ENCODE measurements around the gene ACTR2.
"Not testable (repeated sequence)": the region's sequence is repeated elsewhere in the genome, so short reads cannot be mapped to it uniquely, and the experiment has no call there.

The ACTR2 gene

DNA sequence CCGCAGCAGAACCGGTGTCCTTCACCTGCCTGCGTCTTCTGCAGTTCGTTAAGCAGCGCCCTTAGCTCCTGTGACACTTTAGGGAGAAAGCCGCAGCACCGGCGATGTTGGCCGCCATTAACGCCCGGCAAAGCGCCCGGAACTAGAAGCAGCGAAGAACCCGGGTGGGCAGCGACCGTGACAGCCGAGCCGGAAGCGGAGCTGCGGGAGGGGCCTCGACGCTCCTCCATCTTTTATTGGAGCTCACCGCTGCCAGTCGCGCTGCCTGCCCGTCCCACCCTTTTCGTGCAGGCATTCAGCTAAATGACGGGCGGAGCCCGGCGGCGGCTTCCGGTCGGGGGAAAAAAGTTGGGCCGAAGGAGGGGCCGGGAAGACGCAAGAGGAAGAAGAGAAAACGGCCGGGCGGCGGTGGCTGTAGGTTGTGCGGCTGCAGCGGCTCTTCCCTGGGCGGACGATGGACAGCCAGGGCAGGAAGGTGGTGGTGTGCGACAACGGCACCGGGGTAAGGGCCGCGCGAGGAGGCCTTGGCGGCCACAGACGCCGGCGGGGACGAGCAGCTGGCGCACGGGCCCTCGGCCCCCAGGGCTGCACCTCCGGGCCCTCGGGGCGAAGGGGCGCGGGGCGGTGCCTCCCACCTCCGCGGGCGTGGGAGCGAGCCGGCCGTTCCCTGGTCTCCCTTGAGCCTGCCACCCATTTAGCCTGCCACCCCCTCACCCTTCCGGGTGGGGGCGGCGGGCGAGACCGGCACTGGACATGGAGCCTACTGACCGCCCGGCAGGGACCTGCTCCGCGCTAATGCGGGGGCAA is at the start of gene ACTR2:
ACTR2 (plus strand) TSS at position 376 of the 807 bp plus-strand sequence; CDS start at position 455, 79 bp downstream.
- DNase-seq (ENCODE audit: low spot score): peak; percentile 91

DNA sequence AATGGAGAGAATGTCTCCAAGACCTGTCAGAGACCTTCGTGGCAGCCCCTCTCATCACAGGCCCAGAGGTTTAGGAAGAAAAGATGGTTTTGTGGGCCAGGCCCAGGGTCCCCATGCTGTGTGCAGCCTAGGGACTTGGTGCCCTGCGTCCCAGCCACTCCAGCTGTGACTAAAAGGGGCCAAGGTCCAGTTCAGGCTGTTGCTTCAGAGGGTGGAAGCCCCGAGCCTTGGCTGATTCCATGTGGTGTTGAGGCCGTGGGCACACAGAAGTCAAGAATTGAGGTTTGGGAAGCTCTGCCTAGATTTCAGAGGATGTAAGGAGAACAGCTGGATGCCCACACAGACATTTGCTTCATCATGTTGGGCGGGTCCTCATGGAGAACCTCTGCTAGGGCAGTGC is 45.1 kb upstream of the ACTR2 start:
- no peak for DNase-seq (ENCODE audit: low spot score)

DNA sequence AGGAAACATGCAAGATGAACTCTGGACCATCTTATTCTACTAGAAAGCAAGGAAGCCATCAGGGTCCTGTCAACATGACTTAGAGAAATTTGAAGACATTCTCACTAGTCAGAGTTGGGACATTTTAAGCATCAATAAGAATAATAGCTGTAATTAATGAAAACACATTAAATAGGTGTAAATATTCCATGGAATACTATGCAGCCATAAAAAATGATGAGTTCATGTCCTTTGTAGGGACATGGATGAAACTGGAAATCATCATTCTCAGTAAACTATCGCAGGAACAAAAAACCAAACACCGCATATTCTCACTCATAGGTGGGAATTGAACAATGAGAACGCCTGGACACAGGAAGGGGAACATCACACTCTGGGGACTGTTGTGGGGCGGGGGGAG is 44.2 kb upstream of the ACTR2 start:
- DNase-seq (ENCODE audit: low spot score): not testable (repeated sequence)

DNA sequence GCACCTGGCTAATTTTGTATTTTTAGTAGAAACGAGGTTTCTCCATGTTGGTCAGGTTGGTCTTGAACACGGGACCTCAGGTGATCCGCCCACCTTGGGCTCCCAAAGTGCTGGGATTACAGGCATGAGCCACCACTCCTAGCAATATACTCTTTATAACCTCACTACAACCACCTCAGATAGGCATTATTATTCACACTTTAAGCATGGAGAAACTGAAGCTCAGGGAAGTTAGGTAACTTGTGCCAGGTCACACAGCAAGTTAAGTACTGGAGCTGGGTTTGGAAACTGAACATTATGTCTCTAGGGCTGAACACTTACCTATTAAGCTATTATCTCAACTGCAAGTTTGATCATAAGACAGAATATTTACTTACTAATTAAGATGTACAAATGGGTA is 42.6 kb upstream of the ACTR2 start:
- DNase-seq (ENCODE audit: low spot score): no peak

DNA sequence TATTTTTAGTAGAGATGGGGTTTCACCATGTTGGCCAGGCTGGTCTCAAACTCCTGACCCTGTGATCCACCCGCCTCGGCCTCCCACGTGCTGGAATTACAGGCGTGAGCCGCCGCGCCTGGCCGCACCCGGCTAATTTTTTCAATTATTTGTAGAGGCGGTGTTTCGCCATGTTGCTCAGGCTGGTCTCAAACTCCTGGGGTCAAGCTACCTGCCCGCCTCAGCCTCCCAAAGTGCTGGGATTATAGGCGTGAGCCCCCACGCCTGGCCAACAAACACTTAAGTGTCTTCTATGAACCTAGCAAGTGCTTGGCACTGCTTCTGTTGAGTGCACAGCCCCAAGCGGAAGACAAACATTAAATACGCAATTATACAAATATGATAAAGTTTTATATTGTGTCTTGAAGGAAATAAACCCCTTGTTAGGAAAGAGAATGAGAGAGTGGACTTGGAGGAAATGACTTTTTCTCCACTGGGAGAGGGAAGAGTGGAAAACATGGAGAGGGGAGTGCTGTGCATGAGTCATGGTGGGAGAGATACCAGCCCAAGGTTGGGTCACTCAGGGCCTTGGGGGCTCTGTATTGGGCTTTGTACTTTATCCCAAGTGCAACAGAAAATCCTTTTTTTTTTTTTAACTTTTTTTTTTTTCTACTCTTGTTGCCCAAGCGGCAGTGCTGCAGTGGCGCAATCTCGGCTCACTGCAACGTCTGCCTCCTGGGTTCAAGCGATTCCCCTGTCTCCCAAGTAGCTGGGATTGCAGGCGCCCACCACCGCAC is 41.4 kb upstream of the ACTR2 start:
- DNase-seq (ENCODE audit: low spot score): no peak

DNA sequence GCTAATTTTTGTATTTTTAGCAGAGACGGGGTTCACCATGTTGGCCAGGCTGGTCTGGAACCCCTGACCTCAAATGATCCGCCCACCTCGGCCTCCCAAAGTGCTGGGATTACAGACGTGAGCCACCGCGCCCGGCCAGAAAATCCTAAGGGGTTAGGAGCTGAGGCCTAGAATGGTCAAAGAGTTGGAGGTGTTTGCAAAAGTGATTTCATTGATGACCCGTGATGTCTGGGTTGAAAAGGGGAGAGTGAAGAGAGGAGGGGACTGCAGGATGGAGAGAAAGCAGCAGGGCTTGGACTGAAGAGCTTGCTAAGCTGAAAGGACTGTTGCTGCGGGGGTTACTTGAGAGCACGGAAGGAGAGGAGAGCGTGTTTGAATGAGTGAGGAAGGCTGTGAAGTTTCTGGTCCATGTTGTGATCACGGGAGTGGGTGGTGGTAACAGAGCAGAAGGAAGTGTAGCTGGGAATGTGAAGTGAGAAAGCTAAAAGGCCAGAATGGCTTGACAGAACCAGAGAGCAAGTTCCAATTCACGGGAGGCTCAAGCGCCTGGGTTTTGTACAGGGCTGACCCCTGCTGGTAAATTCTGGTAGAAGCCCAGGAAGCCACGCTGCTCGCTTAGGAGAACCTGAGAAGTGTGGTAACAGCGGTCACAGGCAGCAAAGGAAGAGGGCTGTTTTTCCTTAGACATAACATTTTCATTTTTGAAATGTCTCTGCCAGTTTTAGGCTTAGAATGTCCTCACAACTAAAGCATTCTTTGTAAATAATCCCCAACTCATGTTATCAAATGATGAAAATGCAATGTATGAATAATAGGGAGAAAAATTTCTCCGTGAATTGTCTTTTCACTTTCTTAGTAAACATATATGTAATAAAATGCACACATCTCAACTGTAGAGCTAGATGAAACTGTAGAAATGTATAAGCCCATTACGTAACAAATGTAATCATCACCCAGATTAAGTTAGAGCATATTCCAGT is 40.5 kb upstream of the ACTR2 start:
- DNase-seq (ENCODE audit: low spot score): peak; percentile 53

DNA sequence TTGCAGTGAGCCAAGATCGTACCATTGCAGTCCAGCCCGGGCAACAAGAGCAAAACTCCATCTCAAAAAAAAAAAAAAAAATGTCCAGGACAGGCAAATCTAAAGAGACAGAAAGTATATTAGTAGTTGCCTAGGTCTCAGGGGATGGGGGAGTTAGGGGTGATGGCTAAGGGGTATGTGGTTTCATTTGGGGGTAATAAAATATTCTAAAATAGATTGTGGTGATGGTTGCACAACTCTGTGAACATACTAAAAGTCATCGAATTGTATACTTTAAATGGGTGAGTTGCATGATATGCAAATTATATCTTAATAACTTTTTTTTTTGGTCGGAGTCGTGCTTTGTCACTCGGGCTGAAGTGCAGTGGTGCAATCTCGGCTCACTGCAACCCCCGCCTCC is 34.2 kb upstream of the ACTR2 start:
- no peak for DNase-seq (ENCODE audit: low spot score)

DNA sequence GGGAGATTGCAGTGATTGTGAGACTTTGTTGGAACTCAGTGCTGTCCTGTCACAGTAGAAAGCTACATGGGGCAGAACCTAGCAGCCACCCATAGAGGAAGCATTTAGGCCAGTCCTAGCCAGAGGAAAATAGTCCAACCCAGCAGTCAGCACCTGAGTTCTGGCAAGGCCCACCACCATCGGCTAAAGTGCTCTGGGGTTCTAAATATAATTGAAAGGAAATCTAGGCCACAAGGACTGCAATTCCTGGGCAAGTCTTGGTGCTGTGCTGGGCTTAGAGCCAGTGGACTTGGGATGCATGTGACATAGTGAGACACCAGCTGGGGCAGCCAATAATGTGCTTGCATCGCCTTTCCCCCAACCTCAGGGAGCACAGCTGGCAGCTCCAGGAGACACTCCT is 28.9 kb upstream of the ACTR2 start:
- no peak for DNase-seq (ENCODE audit: low spot score)

DNA sequence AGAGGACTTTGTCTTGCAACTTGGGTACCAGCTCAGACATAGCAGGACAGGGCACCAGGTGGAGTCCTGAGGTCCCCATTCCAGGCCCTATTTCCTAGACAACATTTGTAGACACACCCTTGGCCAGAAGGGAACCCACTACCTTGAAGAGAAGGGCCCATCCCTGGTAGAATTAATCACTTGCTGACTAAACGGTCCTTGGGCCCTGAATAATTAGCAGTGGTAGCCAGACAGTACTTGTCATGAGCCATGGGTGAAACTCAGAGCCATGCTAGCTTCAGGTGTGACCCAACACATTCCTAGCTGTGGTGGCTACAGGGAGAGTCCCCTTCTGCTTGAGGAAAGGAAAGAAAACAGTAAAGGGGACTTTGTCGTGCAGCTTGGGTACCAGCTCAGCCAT is 28.5 kb upstream of the ACTR2 start:
- DNase-seq (ENCODE audit: low spot score): no peak

DNA sequence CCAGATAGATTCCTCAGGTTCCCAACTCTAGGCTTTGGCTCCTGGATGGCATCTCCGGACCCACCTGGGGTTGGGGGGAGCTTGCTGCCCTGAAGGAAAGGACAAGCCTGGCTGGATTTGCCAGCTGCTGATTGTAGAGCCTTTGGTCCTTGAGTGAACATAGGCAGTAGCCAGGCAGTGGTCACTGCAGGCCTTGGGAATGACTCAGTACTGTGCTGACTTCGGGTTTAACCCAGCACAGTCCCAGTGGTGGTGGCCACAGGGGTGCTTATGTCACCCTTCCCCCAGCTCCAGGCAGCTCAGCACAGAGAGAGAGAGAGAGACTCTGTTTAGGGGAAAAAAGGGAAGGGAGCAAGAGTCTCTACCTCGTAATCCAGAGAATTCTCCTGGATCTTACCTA is 27.7 kb upstream of the ACTR2 start:
- DNase-seq (ENCODE audit: low spot score): no peak

DNA sequence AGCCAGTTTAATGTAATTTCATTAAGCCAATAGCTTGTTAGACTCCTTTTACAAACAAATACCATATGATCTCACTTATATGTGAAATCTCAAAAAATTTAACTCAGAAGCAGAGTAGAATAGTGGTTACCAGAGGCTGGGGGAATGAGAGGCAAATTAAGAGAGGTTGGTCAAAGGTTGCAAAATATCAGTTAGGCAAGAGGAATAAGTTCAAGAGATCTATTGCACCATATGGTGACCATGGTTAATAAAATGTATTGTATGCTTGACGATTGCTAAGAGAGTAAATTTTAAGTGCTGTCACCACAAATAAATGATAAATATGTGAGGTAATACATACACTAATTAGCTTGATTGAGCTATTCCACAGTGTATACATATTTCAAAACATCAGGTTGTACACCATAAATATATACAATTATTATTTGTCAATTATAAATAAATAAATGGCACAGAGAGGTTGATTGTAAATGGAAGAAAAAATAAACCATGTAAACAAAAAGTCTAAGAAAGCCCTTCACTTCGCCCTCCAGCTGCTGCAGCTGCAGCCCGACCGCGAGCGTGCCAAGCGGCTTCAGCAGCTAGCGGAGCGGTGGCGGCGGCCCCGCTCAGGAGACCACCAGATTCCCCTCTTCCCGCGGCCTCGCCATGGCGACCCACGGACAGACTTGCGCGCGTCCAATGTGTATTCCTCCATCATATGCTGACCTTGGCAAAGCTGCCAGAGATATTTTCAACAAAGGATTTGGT is 23.0 kb upstream of the ACTR2 start:
- peak; percentile 23 for DNase-seq (ENCODE audit: low spot score)

DNA sequence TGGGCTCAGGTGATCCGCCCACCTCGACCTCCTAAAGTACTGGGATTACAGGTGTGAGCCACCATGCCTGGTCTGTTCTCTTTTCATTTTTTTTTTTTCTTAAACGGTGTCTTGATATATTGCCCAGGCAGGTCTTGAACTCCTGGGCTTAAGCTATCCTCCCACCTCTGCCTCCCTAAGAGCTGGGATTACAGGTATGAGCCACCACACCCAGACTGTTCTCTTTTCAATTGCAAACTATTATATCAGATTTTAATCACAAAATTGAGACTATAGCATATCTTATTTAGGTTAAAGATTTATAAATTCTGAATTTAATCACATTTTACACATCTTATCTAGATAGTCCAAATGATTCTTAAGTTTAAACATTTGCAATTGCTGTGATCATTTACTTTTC is 15.5 kb upstream of the ACTR2 start:
- no peak for DNase-seq (ENCODE audit: low spot score)

DNA sequence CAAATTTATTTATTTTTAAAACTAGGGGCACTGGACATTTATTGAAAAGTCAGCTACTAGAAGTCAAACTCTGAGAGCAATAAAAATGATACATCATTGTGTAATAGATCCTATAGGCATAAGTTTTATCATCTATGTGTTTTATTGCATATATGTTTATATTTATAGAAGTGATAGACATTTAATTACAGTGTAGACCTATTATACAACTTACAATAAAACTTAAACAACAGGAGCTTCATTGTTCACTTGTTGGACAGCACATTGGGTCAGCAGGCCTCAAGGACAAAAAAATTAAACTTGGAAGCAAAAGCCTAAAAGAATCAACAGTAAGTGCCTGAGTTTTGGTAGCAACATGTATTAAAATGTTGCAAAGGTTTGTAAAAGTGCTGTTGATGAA is 15.0 kb upstream of the ACTR2 start:
- DNase-seq (ENCODE audit: low spot score): no peak

DNA sequence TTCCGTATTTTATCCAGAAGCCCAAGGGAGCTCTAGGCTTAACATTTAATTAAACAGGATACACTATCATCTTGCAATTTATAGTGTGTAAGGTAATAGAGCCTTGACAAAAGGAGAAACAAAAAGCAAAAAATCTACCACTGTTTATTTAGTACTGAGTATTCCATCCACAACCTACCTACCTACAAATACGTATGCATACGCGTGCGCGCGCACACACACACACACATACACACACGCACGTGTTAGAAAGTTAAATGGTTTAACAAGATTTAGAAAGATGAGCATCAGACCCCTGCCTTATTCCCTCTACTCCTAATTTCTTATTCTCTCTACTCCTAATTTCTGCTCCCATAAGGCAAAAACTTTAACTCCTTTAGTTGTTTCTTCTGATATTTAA is 14.6 kb upstream of the ACTR2 start:
- no peak for DNase-seq (ENCODE audit: low spot score)

DNA sequence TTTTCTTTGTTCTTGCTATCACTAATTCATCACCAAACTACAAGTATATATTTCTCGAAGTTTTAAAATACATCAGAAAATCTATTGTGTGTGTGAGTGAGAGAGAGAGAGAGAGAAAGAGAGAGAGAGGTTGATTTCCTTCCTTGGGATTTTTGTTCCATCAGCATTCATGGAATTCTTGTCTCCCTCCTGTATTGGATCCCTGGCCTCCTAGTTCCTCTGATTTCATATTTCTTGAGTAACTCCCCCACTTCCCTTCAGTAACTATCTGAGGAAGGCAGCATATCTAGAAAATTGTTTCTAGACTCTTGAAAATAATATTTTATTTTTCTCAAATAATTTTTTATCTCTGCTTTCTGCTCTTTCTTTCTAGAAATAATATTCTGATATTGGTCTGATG is 13.3 kb upstream of the ACTR2 start:
- DNase-seq (ENCODE audit: low spot score): no peak

DNA sequence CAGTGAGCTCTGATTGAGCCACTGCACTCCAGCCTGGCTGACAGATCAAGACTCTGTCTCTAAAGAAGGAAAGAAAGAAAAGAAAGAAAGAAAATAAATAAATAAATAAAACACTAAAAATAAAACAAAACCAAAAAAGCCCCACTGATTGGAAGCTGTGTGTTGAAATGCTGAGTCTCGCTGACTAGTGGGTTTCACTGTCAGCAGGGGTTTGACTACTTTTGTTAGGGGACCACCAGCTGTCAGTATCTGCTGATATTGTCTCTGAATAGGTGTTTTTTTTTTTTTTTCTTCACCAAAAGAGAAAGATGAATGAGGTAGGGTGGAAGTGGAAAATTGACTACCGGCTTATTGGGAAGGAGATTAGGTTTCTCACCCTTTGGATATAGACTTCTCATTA is 12.8 kb upstream of the ACTR2 start:
- DNase-seq (ENCODE audit: low spot score): no peak

DNA sequence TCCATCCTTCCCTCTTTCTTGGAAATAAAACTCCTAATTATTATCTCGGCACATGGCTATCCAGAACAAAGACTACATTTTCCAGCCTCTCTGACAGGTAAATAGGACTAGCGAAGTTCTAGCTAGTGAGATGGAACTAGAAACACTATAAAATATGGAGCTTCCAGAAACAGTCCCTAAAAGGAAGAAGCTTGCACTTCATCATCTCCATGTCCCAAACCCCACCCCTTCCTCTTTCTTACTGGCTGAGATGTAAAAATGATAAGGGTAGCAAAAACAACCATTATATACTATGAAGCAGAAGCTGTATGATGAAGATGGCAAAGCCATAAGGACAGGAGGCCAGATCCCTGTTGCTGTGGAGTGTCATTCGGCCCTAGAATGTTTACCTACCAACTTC is 11.7 kb upstream of the ACTR2 start:
- no peak for DNase-seq (ENCODE audit: low spot score)

DNA sequence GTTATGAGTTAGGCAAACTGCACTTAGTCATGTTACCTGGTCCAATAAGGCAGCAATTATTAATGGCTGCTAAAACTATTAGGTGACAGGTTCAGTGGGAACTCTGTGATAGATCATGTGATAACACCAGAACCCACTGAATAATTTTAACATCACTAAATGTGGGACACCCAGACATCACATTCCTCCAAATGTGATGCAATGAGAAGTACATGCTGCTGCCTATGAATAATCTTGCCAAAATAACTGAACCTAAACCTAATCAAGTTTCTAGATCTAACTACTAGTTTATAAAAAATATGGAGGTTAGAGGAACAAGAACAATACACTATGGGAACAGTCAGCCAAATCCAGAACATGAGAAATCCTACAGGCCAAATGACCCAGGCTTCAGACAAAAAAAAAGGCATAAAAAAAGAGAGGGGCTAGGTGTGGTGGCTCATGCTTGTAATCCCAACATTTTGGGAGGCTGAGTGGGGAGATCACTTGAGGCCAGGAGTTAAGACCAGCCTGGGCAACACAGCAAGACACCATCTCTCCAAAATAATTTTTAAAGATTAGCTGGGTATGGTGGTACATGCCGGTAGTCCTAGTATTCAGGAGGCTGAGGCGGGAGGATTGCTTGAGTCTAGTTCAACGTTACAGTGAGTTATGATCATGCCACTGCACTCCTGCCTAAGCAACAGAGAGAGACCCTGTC is 7.0 kb upstream of the ACTR2 start:
- no peak for DNase-seq (ENCODE audit: low spot score)

DNA sequence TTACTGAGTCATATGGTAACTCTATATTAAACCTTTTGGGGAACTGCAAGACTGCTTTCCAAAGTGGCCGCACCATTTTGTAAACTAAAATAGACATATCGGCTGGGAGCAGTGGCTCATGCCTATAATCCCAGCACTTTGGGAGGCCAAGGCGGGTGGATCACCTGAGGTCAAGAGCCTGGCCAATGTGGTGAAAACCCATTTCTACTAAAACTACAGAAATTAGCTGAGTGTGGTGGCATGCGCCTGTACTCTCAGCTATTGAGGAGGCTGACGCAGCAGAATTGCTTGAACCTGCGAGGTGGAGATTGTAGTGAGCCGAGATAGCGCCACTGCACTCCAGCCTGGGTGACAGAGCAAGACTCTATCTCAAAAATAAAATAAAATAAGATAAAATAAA is 6.4 kb upstream of the ACTR2 start:
- DNase-seq (ENCODE audit: low spot score): not testable (repeated sequence)

DNA sequence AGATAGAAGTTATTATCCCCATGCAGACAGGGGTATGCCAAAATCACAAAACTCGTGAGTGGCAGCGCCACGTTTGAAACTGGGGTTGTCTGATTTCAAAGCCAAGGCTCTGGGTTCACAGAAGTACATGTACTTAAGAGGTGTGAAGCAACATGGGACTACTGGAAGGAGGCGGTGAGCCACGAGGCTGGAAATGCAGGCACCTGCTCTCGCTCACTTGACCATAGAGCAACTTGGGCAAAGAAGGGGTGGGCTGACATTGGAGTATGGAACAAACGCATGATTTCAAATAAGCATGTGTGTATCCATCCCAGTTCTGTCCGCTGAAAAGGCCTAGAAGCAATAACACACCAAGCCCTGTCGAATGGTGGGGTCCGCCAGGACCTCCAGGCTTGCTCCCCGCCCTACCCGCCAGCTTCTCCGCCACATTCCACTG is 593 bp upstream of the ACTR2 start:
- DNase-seq (ENCODE audit: low spot score): no peak

DNA sequence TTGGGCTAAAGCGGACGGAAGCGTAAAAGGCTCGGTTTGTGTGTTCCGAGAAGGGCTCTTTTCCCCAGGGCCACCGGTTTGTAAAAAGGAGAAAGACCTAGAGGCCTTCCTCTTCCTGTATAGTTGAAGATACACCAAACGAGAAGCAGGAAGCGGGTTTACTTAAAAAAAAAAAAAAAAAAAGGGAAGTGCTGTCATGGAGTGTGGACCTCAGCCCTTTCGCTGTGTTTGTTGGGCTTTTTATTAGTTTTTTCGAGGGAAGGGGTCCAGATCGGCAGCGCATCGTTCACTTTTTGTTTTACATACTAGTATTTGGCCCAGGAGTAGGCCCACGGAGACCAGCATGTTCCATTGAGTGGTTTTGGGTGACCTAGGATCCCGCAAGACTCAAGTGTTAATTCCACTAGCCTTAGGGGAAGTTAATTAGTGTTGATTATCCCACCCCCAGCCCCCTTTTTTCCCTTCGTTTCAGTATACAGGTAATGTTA is 676 bp downstream of the ACTR2 start:
- no peak for DNase-seq (ENCODE audit: low spot score)

Measured in hematopoietic multipotent progenitor cell treated with erythropoietin and hydrocortisone succinate and interleukin-3 and kit ligand, for 17 days (in vitro differentiated cells).